Measurements from ENCODE around the gene SLN. TPM values are rescaled to one million over a fixed set of nuclear protein-coding genes. Genes with fewer than 3 reads are reported as not detected.
"Not testable (repeated sequence)": the region's sequence is repeated elsewhere in the genome, so short reads cannot be mapped to it uniquely, and the experiment has no call there.

Gene SLN
- 19.0 TPM for total RNA-seq
- long read RNA-seq, transcript SLN-201 (2 exons, 722 nt): major isoform, 9 of 9 reads
- long read RNA-seq, partial matches to known transcripts: 0 of 9 reads
- long read RNA-seq, other reads (novel, unspliced or antisense): 0 of 9 reads

DNA sequence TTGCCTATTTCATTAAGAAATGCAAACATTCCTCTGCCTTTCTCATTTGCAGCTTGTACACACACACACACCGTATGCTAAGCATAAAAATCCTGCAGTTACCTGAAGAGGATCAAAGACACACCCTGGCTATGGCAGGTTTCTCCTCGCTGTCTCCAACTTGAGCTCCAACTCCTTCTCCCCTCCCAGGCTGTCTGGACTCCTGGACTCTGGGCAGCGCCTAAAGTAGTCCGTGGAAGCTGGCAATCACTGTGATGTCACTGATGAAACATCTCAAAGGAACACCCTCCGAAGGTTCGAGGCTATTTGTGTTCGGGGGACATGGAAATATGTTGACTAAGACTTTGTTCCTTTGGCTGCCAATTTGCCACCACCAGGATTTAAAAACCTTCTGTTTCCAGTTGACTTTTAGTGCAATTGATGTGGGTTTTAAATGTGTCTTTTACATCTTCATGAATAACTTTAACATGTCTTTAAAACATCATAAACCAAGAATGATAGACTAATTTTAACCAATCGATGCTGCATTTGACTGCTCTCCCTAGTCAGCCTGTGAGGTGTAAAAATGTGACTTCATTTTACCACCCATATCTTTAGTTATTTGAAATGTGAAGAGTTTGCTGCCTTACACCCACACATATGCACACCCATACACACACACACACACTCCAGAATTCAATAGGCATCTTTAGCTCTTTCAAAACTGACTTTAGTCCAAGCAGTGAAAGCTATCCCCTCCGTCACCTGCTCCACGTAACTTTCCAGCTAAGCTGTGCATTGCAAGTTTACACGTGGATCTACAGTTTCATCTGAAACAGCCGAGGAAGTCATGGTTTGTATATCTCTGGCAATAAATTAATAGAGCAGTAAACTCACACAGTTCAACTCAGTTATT is at the start of gene SLN:
Gene SLN, minus strand, starts transcription at position 196 of the 895 bp plus-strand sequence.
- DNase-seq (ENCODE audit: low spot score): no peak
- intact Hi-C loops (cut with DNase I): no loop called here

- DNase-seq (ENCODE audit: low spot score); intact Hi-C loops (cut with DNase I): not testable (repeated sequence)
These were observed 47.0 kb upstream of the SLN start for GRCh38 chr11:107758719-107759355.

- intact Hi-C loops (cut with DNase I): no loop called here
These were observed 45.8 kb upstream of the SLN start for GRCh38 chr11:107757661-107758060.

GRCh38 chr11:107756553-107756952 is 44.7 kb upstream of the SLN start:
- intact Hi-C loops (cut with DNase I): no loop called here

More at GRCh38 chr11:107757661-107758060, 45.8 kb upstream of the SLN start:
- no peak for DNase-seq (ENCODE audit: low spot score)

GRCh38 chr11:107752949-107753822 is 41.3 kb upstream of the SLN start:
- intact Hi-C loops (cut with DNase I): no loop called here
- no peak for DNase-seq (ENCODE audit: low spot score)

More at GRCh38 chr11:107756553-107756952, 44.7 kb upstream of the SLN start:
- DNase-seq (ENCODE audit: low spot score): no peak

- no peak for DNase-seq (ENCODE audit: low spot score)
- intact Hi-C loops (cut with DNase I): no loop called here
These were observed 40.7 kb upstream of the SLN start for GRCh38 chr11:107752508-107752907.

DNA sequence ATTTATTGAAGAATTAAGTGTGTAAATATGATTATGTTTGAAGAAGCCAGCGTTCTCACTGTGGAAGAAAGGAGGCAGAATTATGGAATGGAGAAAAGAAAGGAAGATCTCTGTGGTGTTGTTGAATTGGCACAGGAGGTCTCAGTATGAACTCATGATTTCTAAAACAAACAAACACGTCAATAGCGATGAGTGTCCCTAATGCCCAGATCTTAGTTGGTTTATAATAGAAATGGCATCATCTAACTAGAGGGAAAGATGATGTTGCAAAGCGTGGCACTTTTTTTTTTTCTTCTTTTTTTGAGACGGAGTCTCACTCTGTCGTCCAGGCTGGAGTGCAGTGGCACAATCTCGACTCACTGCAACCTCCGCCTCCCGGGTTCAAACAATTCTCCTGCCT is 39.2 kb upstream of the SLN start:
- no peak for DNase-seq (ENCODE audit: low spot score)
- intact Hi-C loops (cut with DNase I): no loop called here

- intact Hi-C loops (cut with DNase I): no loop called here
- DNase-seq (ENCODE audit: low spot score): no peak
These were observed 38.5 kb upstream of the SLN start for GRCh38 chr11:107750313-107750712.

GRCh38 chr11:107747622-107748021 is 35.8 kb upstream of the SLN start:
- intact Hi-C loops (cut with DNase I): no loop called here

GRCh38 chr11:107744736-107745135 is 32.9 kb upstream of the SLN start:
- no peak for DNase-seq (ENCODE audit: low spot score)
- intact Hi-C loops (cut with DNase I): no loop called here

More at GRCh38 chr11:107747622-107748021, 35.8 kb upstream of the SLN start:
- DNase-seq (ENCODE audit: low spot score): no peak

DNA sequence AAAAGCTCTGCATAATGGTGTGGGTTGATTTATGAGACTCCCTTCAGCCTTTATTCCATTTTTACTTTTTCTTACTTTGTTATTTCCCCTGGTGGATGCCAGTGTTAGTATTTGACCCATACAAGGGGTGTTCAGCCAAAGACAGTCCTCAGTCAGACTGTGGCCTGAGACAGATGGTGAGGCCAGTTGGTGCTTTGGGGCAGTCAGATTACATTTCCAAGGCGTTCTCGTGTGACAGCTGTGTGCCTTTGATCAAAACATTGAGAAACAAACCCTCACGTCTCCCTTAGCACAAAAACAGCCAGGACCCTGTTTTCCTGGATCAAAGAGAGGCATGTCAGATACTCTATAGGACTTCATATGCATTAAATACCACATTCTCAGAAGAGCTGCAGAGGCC is 31.3 kb upstream of the SLN start:
- intact Hi-C loops (cut with DNase I): no loop called here
- DNase-seq (ENCODE audit: low spot score): no peak

- DNase-seq (ENCODE audit: low spot score): no peak
- intact Hi-C loops (cut with DNase I): no loop called here
These were observed 29.4 kb upstream of the SLN start for GRCh38 chr11:107741044-107741823.

- intact Hi-C loops (cut with DNase I): no loop called here
- no peak for DNase-seq (ENCODE audit: low spot score)
These were observed 28.4 kb upstream of the SLN start for GRCh38 chr11:107740271-107740670.

DNA sequence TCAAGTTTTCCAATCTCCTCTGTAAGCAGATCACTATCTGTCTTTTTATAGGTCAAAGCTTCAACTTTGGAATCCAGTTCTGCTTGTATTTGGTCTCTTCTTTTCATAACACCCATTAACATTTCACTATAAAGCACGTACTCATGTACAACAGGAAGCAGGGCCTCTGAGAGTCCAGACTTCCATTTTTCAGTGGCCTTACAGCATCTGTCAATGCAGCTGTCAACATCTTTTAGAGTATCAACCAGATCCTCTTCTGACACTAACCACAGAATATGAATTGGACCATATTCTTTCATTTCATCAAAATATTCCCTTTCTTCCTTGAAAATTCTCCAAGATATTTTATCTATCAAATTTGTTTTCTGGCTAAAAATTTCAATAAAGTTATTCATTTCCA is 24.7 kb upstream of the SLN start:
- no peak for DNase-seq (ENCODE audit: low spot score)
- intact Hi-C loops (cut with DNase I): no loop called here

DNA sequence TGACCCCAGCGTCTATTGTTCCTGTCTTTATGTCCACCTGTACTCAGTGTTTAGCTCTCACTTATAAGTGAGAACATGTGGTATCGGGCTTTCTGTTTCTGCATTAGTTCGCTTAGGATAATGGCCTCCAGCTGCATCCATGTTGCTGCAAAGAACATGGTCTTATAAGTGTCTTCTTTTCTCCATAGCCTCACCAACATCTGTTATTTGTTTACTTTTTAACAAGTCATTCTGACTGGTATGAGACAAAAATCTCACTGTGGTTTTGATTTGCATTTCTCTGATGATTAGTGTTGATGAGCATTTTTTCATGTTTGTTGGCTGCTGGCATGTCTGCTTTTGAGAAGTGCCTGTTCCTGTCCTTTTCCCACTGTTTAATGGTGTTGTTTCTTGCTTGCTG is 21.7 kb upstream of the SLN start:
- no peak for DNase-seq (ENCODE audit: low spot score)
- intact Hi-C loops (cut with DNase I): no loop called here

GRCh38 chr11:107732689-107733051 is 20.8 kb upstream of the SLN start:
- no peak for DNase-seq (ENCODE audit: low spot score)
- intact Hi-C loops (cut with DNase I): no loop called here

GRCh38 chr11:107731941-107732688 is 20.3 kb upstream of the SLN start:
- intact Hi-C loops (cut with DNase I): no loop called here
- no peak for DNase-seq (ENCODE audit: low spot score)

DNA sequence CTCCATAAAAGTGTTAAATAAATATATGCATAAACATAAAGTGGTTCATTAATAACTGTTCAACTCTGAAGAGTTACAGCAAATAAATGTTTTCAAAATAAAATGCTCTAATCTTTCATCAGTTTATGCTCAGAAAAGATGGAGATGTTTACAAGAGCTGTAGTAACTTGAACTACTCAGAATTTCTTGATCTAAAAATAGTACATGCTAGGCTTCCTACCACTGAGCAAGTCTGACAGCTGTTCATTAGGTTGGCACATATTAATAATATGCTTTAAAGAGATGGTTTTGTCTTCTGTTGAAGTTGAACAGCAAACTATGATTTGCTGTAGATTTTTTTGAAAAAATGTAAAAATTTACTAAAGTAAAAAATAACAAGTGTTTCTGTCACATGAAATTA is 10.8 kb upstream of the SLN start:
- intact Hi-C loops (cut with DNase I): no loop called here
- DNase-seq (ENCODE audit: low spot score): no peak
